ENCODE results near the gene CTSV. TPM values are rescaled to one million over a fixed set of nuclear protein-coding genes. Genes with fewer than 3 reads are reported as not detected.
"Not testable (repeated sequence)": the region's sequence is repeated elsewhere in the genome, so short reads cannot be mapped to it uniquely, and the experiment has no call there.

Gene CTSV
- total RNA-seq, 1 experiment from 2014 or later, result 10.2 TPM

DNA sequence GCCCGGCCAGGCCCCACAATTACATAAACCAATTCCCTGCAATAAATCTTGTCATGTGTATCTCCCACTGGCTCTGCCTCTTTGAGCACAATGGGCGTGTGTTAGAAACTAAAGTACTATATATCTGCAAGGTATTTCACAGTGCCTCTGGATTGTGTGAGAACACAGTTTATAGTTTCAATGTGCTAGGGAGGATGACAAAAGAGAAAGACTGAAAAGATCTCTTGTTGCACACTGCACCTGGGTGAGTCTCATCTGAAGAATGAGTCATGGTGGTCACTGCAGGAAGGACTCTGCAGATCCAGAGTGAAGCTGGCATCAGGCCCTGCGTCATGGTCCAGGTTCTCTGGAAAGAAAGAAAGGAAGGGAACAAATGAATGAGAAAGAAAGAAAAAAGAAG is 20.7 kb upstream of the CTSV start:
- BruUV-seq (replicated peaks), result no TSS peak
- Histone ChIP-seq H3K36me3 (ENCODE audit: insufficient read depth, low read length, poor library complexity, severe bottlenecking) (no peaks in the 10 kb centered on the region), H3K27ac (ENCODE audit: low read depth, low read length, poor library complexity, severe bottlenecking) (no peak overlapping the region), H3K27me3 (replicated peaks; ENCODE audit: insufficient read depth, low read depth, low read length, poor library complexity) (no peaks in the 10 kb centered on the region), H3K4me1 (ENCODE audit: insufficient read depth, low read length, poor library complexity, severe bottlenecking) (no peaks in the 10 kb centered on the region), H3K4me3 (ENCODE audit: low read depth, low read length, poor library complexity, severe bottlenecking) (no peak overlapping the region), H3K9me3 (ENCODE audit: low read depth, low read length, poor library complexity, severe bottlenecking) (no peaks in the 10 kb centered on the region)
- ChIA-PET CTCF (no interaction called here), POLR2A (ENCODE audit: low non-redundant PET) (no interaction called here)
- TF ChIP-seq, protein P1, sequence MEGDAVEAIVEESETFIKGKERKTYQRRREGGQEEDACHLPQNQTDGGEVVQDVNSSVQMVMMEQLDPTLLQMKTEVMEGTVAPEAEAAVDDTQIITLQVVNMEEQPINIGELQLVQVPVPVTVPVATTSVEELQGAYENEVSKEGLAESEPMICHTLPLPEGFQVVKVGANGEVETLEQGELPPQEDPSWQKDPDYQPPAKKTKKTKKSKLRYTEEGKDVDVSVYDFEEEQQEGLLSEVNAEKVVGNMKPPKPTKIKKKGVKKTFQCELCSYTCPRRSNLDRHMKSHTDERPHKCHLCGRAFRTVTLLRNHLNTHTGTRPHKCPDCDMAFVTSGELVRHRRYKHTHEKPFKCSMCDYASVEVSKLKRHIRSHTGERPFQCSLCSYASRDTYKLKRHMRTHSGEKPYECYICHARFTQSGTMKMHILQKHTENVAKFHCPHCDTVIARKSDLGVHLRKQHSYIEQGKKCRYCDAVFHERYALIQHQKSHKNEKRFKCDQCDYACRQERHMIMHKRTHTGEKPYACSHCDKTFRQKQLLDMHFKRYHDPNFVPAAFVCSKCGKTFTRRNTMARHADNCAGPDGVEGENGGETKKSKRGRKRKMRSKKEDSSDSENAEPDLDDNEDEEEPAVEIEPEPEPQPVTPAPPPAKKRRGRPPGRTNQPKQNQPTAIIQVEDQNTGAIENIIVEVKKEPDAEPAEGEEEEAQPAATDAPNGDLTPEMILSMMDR (conservative IDR thresholded peaks at IDR 0.05; ENCODE audit: low read depth, low read length), result no peak
- TF ChIP-seq EZH2 (IDR thresholded peaks at IDR 0.05; ENCODE audit: borderline replicate concordance, low read depth, low read length, poor library complexity, severe bottlenecking), result no peak
- DNase-seq (ENCODE audit: low spot score), result no peak
- intact Hi-C loops (cut with micrococcal nuclease; ENCODE audit: unreplicated experiment), result no loop called here

DNA sequence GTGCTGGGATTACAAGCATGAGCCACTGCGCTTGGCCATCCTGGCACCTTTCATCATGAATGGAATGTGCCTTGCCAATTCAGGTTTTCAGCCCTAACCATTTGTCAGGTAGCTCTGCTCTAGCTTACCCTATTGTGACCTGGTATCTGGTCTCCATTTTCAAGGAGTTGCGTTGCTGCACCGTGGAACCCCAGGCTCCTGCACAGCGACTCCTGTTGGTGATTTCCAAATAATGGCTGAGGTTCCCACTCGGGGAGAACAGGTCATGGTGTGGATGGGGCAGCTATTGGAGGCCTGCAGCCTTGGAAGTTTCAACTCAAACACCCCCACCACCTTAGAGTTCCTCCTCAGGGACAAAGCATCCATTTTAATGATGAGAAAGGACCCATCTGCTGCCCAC is 18.7 kb upstream of the CTSV start:
- DNase-seq (ENCODE audit: low spot score), result no peak
- Histone ChIP-seq H3K9me3 (ENCODE audit: low read depth, low read length, poor library complexity, severe bottlenecking) (no peaks in the 10 kb centered on the region), H3K36me3 (ENCODE audit: insufficient read depth, low read length, poor library complexity, severe bottlenecking) (no peaks in the 10 kb centered on the region), H3K27ac (ENCODE audit: low read depth, low read length, poor library complexity, severe bottlenecking) (no peak overlapping the region), H3K27me3 (replicated peaks; ENCODE audit: insufficient read depth, low read depth, low read length, poor library complexity) (no peaks in the 10 kb centered on the region), H3K4me3 (ENCODE audit: low read depth, low read length, poor library complexity, severe bottlenecking) (no peak overlapping the region), H3K4me1 (ENCODE audit: insufficient read depth, low read length, poor library complexity, severe bottlenecking) (peaks cover 2% of the 10 kb centered on the region)
- intact Hi-C loops (cut with micrococcal nuclease; ENCODE audit: unreplicated experiment), result no loop called here
- POLR2A ChIA-PET (ENCODE audit: low non-redundant PET), result no interaction called here
- TF ChIP-seq, protein P1 (conservative IDR thresholded peaks at IDR 0.05; ENCODE audit: low read depth, low read length), result peak; percentile 20; the same call in 1 of the 2 replicates
- no peak for TF ChIP-seq EZH2 (IDR thresholded peaks at IDR 0.05; ENCODE audit: borderline replicate concordance, low read depth, low read length, poor library complexity, severe bottlenecking)
- no TSS peak for BruUV-seq (replicated peaks)
- CTCF ChIA-PET, result no interaction called here

DNA sequence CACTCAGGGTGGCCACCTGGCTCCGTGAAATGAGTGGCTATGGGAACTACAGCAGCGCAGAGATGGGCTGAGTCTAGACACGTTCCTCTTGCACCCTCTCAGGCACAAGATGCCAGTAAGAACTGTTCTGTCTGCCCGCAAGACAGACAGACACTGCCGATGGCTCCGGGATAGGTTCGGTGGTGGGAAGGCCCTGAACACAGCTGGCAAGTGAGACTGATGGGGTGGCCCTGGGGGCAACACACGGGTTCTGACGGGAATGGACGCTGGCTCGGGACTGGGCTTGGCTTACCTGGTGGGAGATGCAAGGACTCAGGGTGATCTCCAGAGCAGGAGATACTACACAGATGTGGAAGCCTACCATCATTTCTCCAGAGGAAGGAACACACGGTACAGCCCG is 16.9 kb upstream of the CTSV start:
- H3K4me1 ChIP-seq (ENCODE audit: insufficient read depth, low read length, poor library complexity, severe bottlenecking), result peaks cover 20% of the 10 kb centered on the region
- DNase-seq (ENCODE audit: low spot score); H3K9me3 ChIP-seq (ENCODE audit: low read depth, low read length, poor library complexity, severe bottlenecking); intact Hi-C loops (cut with micrococcal nuclease; ENCODE audit: unreplicated experiment); H3K27me3 ChIP-seq (replicated peaks; ENCODE audit: insufficient read depth, low read depth, low read length, poor library complexity); BruUV-seq (replicated peaks); H3K4me3 ChIP-seq (ENCODE audit: low read depth, low read length, poor library complexity, severe bottlenecking); CTCF ChIA-PET; H3K27ac ChIP-seq (ENCODE audit: low read depth, low read length, poor library complexity, severe bottlenecking); POLR2A ChIA-PET (ENCODE audit: low non-redundant PET); H3K36me3 ChIP-seq (ENCODE audit: insufficient read depth, low read length, poor library complexity, severe bottlenecking): not testable (repeated sequence)

DNA sequence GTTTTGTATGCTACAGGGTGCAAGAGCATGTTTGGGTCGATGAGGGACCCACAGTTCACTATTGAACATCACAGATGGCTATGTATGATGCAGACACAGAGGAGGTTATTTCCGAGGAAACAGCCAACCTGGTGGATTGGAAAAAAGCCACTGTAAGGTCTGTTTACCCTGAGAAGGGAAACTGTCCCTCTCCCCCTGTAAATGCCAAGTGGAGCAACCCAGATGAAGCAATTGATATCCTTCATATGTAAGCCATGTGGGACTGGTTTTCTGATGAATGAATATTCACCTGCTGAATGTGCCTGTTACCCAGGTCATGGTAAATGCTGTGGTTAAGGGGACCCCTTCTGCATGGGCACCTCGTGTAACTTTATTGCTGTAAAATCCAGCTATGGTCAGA is 14.8 kb upstream of the CTSV start:
- no peaks in the 10 kb centered on the region for H3K27me3 ChIP-seq (replicated peaks; ENCODE audit: insufficient read depth, low read depth, low read length, poor library complexity)
- H3K4me3 ChIP-seq (ENCODE audit: low read depth, low read length, poor library complexity, severe bottlenecking), result no peak overlapping the region
- H3K27ac ChIP-seq (ENCODE audit: low read depth, low read length, poor library complexity, severe bottlenecking), result no peak overlapping the region
- no peaks in the 10 kb centered on the region for H3K9me3 ChIP-seq (ENCODE audit: low read depth, low read length, poor library complexity, severe bottlenecking)
- POLR2A ChIA-PET (ENCODE audit: low non-redundant PET), result no interaction called here
- TF ChIP-seq EZH2 (IDR thresholded peaks at IDR 0.05; ENCODE audit: borderline replicate concordance, low read depth, low read length, poor library complexity, severe bottlenecking), result no peak
- TF ChIP-seq, protein P1 (conservative IDR thresholded peaks at IDR 0.05; ENCODE audit: low read depth, low read length), result no peak
- DNase-seq (ENCODE audit: low spot score), result no peak
- H3K4me1 ChIP-seq (ENCODE audit: insufficient read depth, low read length, poor library complexity, severe bottlenecking), result peaks cover 26% of the 10 kb centered on the region
- intact Hi-C loops (cut with micrococcal nuclease; ENCODE audit: unreplicated experiment), result no loop called here
- BruUV-seq (replicated peaks), result no TSS peak
- CTCF ChIA-PET, result no interaction called here
- no peaks in the 10 kb centered on the region for H3K36me3 ChIP-seq (ENCODE audit: insufficient read depth, low read length, poor library complexity, severe bottlenecking)

Data from A673 (cell line).